Gastroesophageal sphincter (tissue), 3 donors: ENCODE data around the gene RAB5B.

Source experiments
- EP300 ChIP-seq: sonication (generic); formaldehyde crosslinking; IDR thresholded peaks from one replicate; pipeline ENCODE4 v1.6.1; 2017; ENCODE audit warnings: antibody characterized with exemption, mild to moderate bottlenecking
- POLR2A ChIP-seq, 2 donors: fragments of 450-650 bp; IDR thresholded peaks; one replicate each; pipeline ENCODE4 v1.6.1; 2017; ENCODE audit warnings: antibody characterized with exemption in 2 of 2, mild to moderate bottlenecking in 2 of 2, moderate library complexity in 1 of 2
- TF ChIP-seq, protein P1 (sequence below), 4 experiments: fragments of 200-600 bp in 2 of 4; fragments of 450-650 bp in 2 of 4; sonication (generic) in 1 of 4; IDR thresholded peaks; one replicate each; pipeline ENCODE4 v1.5.1; 2017 to 2019; ENCODE audit warnings: antibody characterized with exemption in 4 of 4, mild to moderate bottlenecking in 2 of 4, moderate library complexity in 2 of 4

DNA sequence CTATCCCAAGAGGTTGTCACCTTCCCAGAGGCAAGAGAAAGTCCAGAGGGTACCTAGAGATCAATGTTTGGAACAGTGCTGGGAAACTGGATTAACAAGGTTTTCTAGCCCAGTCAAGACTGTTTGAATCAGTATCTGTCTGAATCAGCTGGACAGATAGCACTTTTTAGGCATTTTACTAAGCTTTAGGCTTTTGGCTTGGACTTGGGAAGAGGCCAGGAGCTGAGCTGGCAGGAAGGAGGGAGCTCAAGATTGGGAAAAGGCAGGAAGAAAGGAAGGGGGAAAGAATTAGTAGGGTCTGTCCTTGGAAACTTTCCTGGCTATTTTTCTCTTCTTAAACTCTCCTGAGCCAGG lies 55.3 kb downstream of the RAB5B start:
- TF ChIP-seq, protein P1, sequence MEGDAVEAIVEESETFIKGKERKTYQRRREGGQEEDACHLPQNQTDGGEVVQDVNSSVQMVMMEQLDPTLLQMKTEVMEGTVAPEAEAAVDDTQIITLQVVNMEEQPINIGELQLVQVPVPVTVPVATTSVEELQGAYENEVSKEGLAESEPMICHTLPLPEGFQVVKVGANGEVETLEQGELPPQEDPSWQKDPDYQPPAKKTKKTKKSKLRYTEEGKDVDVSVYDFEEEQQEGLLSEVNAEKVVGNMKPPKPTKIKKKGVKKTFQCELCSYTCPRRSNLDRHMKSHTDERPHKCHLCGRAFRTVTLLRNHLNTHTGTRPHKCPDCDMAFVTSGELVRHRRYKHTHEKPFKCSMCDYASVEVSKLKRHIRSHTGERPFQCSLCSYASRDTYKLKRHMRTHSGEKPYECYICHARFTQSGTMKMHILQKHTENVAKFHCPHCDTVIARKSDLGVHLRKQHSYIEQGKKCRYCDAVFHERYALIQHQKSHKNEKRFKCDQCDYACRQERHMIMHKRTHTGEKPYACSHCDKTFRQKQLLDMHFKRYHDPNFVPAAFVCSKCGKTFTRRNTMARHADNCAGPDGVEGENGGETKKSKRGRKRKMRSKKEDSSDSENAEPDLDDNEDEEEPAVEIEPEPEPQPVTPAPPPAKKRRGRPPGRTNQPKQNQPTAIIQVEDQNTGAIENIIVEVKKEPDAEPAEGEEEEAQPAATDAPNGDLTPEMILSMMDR (IDR thresholded peaks at IDR 0.05), result no peak
- TF ChIP-seq POLR2A (IDR thresholded peaks at IDR 0.05) (no peak), EP300 (no peak)
